GM19238 (cell line): Measurements from ENCODE around the gene ELAVL2.
"Not testable (repeated sequence)": the region's sequence is repeated elsewhere in the genome, so short reads cannot be mapped to it uniquely, and the experiment has no call there.

ENCODE experiments used
- DNase-seq: peaks from one replicate; pipeline ENCODE4 v3.0.0; 2011; ENCODE audit warnings: low spot score; ENCODE audit not compliant: insufficient read length

ELAVL2 gene

DNA sequence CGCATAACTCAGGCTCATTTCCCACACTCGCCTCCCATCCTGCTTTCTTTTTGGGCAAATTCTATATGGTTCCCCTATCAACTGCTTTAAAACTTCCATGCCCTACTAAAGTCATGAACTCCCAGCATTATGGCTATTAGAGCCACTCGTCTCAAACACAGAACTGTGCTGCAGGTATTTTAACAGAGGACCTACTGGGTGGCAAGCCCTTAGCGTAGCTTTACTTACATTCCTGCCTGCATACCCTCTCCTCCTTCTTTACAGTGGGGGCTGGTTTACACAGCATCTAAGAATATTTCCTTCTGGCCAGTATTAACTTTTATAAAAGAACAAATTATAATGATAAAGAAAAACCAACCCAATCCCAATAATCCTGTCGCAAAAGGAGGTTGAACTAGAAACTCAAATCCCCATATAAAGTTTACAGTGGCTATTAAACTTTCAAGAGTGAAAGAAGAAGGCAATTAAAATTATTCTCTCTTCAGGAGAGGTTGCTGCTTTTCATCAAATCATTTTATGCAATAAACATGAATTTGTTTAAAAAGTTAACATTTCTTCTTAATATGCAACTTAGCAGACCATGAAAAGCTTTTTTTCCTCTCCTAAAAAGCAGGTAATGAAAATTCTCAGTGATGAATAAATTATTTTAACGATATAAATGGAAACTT is 100.6 kb downstream of the ELAVL2 start:
- no peak for DNase-seq

DNA sequence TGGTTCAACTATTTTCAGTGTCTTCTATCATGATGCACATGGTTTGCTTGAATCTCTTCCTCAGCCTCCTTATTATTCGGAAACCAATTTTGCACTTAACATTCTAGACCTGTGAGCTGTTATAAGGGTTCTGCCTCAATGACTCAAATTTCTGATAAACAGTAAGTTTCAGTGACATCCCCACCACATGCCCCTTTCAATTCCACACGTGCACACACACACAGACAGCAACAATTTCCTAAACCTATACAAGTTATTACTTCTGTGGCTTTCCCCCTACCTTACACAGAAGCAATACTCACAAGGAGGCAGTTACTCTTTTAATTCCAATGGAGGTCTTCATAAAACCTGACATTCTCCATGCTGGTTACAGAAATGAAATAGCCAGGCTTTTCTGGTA is 102.4 kb downstream of the ELAVL2 start:
- no peak for DNase-seq

DNA sequence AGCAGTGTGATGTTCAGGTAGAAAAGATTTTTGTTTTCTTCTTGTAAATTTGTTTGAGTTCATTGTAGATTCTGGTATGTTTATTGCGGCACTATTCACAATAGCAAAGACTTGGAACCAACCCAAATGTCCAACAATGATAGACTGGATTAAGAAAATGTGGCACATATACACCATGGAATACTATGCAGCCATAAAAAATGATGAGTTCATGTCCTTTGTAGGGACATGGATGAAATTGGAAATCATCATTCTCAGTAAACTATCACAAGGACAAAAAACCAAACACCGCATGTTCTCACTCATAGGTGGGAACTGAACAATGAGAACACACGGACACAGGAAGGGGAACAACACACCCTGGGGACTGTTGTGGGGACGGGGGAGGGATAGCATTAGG is 103.0 kb downstream of the ELAVL2 start:
- DNase-seq, result not testable (repeated sequence)

GRCh38 chr9:23721466-23721865 is 104.6 kb downstream of the ELAVL2 start:
- DNase-seq, result no peak

DNA sequence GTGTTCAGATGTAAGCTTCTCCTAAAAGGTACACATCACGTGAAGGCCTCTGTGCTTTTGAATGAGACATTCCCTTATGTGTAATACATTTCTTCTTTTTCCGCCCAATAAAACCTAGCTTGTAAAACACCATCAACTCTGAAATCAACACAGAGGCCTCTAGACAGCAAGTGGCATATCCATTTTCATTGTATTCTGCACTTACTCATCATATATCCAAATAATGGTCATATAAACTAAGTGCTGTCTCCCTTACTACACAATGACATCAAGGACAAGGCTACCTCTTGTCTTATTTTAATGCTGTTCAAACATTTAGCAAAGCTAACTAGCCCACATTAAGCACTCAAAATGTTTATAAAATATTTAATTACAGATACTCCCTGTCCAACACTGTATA is 108.5 kb downstream of the ELAVL2 start:
- DNase-seq, result no peak

DNA sequence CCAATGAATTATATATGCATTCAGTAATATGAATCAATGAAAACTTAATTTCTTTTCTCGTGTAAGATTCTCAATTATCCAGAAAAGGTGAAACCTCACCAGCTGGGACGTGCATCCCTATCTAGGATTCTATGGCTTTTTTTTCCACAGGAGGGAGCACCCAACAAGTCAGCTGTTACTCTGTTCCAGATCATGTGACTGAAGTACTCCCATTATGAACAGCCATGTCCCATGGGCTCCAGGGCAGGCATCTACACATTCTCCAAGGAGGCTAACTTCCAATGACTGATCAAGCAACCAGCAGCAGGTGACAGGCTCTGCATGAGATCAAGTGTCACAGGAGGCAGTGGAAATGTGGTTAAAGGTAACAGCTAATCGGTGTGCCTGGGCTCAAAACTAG is 118.8 kb downstream of the ELAVL2 start:
- no peak for DNase-seq

GRCh38 chr9:23702311-23702922 is 123.6 kb downstream of the ELAVL2 start:
- DNase-seq, result no peak

- DNase-seq, result no peak
These were observed 124.7 kb downstream of the ELAVL2 start for GRCh38 chr9:23701291-23701690.

- DNase-seq, result no peak
These were observed 125.7 kb downstream of the ELAVL2 start for GRCh38 chr9:23700359-23700758.

DNA sequence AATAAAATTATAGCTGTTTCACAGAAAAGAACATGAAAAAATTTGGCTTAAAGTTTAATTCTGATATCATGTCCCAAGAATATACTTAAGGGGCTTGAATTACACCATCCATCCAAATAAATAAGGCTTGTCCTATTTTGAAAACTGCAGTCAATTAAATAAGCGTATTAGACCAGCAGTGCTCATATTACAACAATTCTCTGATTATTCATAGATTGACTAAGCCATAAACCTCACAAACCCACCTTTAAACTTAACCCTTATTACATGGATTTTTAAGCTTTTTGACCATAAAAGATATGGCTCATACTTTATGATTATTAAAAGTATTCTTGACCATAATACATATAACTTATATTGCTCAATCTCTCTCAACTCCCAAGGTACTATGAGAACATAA is 127.9 kb downstream of the ELAVL2 start:
- no peak for DNase-seq

GRCh38 chr9:23695572-23695971 is 130.5 kb downstream of the ELAVL2 start:
- DNase-seq, result no peak

- no peak for DNase-seq
These were observed 132.7 kb downstream of the ELAVL2 start for GRCh38 chr9:23693374-23693773.

DNA sequence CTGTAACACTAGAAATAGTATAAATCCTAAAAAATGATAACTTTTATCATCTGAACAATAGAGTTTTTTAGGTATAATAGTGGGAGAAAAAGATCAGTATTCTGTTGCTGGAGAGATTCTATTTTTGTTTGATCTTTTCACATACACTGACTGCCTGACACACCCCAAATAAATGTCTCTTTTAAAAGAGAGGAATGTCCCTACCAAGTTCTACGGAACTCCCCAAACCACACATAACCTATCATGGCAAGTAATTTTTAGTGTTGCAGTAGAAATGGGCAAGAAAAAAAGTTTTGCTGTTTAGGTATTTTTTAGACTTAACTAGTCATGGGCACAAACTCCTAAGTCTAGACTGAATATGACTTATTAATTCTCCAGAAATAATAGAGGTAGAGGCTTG is 139.1 kb downstream of the ELAVL2 start:
- DNase-seq, result no peak

- no peak for DNase-seq
These were observed 139.8 kb downstream of the ELAVL2 start for GRCh38 chr9:23686257-23686656.

DNA sequence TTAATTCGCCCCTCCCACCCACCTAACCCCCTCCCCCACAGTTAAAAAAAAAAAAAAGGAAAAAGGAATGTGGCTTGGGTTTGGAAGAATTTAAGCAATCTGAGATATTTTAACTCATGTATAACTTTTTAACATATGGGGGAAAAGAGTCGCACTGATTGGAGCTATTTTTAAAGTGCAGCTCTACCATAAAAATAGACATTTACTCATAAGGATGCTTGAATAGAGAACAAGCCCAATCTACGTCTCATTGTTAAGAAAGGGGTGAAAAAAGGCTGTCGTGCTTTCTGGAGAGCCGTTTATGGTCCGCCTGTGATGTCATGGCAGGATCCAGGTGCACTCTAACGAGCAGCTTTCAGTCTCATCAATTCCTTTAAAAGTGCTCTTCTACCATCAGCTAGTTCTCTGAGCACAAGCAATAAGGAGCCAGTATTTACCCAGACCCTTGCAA is 142.4 kb downstream of the ELAVL2 start:
- no peak for DNase-seq

DNA sequence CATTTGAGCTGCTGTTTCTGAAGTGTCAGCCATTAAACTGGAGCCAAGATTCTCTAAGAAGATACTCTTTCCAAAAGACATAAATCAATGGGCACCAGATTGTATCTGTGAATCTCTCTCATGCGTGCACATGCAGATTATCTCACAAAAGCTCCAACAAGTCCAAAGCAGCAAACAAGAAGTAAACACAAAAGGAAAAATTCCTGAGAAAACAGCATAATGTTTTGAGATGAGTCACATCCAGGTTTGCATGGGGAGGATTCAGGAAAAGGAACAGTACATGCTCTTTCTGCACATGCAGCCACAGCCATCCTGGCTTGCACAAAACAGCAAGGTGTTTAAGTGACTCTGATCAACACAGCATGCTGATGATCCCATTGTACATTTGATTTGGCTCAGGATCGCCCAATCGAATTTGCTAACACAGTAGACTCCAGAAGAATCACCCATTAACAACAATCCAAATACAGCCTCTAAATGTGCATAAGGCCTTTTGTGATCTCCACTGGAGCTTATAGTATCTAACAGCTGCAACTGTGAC is 143.1 kb downstream of the ELAVL2 start:
- no peak for DNase-seq

GRCh38 chr9:23682352-23682751 is 143.7 kb downstream of the ELAVL2 start:
- no peak for DNase-seq

DNA sequence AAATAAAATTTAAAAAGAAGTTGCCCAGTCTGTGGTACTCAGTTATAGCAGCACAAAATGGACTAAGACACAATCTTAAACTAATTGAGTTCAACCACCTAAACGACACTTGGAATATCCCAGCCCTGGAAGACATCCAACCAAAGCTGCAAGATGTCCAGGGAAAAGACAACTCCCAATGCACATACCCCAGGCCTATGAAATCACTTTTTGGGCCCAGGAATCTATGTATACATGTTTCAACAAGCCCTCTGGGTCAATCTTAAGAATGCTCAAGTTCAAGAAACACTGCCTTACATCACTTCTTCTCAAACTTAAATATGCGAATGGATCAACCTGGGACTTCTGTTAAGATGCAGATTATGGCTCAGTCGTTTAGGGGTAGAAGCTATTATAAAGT is 148.6 kb downstream of the ELAVL2 start:
- DNase-seq, result no peak

DNA sequence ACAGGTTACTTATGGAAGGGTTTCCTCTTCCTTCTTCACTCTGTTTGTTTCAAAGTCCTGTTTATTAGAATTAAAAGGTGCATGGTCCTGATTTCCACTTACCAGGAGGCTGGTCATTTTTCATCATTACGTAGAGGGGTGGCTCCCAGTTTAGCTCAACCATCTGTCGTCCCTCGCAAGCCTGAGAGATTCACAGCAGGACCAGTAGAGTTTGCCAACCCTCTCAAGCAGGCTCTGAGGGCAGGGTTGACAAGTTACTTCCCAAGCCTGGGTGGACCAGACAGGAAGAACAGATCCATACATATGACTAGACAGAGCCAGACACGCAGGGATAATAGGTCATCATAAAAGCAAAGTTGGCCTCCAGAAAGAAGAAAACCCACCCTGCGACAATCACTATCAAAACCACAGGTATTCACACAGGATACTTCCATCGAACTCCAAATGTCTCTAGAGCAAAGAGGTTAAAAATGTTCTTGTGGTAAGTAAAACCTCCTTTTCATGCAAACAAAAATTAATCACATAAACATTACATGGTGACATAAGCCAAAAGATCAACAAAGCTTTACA is 151.9 kb downstream of the ELAVL2 start:
- no peak for DNase-seq

- no peak for DNase-seq
These were observed 153.9 kb downstream of the ELAVL2 start for GRCh38 chr9:23672151-23672550.

DNA sequence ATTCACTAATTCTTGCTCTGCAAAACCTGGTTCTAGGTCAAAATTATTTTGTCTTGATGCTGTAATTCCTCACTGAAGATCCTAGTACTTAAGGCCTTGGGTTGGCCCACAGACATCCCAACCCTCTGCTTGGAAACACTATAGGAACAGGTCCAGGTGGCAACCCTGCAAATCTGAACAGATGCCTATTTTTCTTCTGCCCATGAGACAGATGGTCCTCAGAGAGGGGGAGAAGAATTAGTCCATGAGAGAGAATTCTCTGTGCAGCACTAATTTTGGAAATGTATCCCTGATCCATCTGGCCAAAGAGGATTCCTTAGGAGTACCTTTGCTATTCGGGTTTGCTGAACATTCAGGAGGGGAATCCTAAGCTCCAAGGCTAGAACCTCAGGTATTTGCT is 156.3 kb downstream of the ELAVL2 start:
- DNase-seq, result no peak

DNA sequence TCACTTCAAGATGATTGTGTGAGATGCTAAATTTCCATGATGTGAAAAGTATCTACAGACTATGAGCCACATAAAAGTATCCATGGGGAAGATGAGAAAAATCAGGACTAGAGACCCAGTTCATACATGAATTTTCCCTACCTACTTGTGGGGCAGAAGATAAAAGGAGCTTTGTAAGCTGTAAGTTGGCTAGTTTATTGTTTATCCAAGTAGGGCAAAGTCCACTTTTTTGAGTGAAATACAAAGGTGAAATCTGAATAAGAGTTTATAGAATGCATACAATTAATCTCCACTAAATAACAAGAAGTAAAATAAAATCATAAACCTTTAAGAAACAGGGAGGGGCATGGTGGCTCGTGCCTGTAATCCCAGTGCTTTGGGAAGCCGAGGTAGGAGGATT is 160.4 kb downstream of the ELAVL2 start:
- no peak for DNase-seq

GRCh38 chr9:23665051-23665450 is 161.0 kb downstream of the ELAVL2 start:
- no peak for DNase-seq
